Cardiac muscle cell (in vitro differentiated cells and primary cell): Measurements from ENCODE around the gene DDX3X. TPM values are rescaled to one million over a fixed set of nuclear protein-coding genes. Genes with fewer than 3 reads are reported as not detected.

Experiments used
- DNase-seq, 2 donors: peaks; one replicate each; pipeline versions ENCODE4 v3.0.0 to v3.0.0-alpha.2; 2010 to 2017; ENCODE audit warnings: low read depth in 1 of 2, low spot score in 1 of 2
- H3K27ac ChIP-seq: fragments of 200-600 bp; sonication (generic); 2 replicates; pipeline ENCODE4 v1.5.1; 2016
- H3K27me3 ChIP-seq: fragments of 200-600 bp; sonication (generic); 2 replicates; pipeline ENCODE4 v1.6.0; 2016; ENCODE audit warnings: control low read depth
- H3K36me3 ChIP-seq: fragments of 200-600 bp; sonication (generic); 2 replicates; pipeline ENCODE4 v1.5.1; 2016; ENCODE audit warnings: control low read depth
- H3K4me1 ChIP-seq: fragments of 200-600 bp; sonication (generic); 2 replicates; pipeline ENCODE4 v1.8.1; 2017; ENCODE audit warnings: low read depth, mild to moderate bottlenecking, mixed run types
- H3K4me3 ChIP-seq: fragments of 200-600 bp; sonication (generic); 2 replicates; pipeline ENCODE4 v1.5.1; 2016; ENCODE audit warnings: mild to moderate bottlenecking
- H3K9me3 ChIP-seq: fragments of 200-600 bp; sonication (generic); 2 replicates; pipeline ENCODE4 v1.5.1; 2017; ENCODE audit warnings: low read depth, mild to moderate bottlenecking, control low read depth
- CTCF ChIP-seq: IDR thresholded peaks from 2 replicates; pipeline ENCODE4 v1.5.1; 2012; ENCODE audit warnings: low read depth, mild to moderate bottlenecking, low read length
- polyA plus RNA-seq: library from polyadenylated mRNA; unstranded; fragments of >200 nt; fragmentation: Nextera tagmentation; extraction: Ambion mirVana; gene quantifications from 2 replicates; pipeline ENCODE4 v1.2.1, GENCODE V29; 2016
- total RNA-seq: library from RNA; depleted of rRNA; stranded (reverse); fragments of >200 nt; gene quantifications from 2 replicates; pipeline ENCODE4 v1.2.3, GENCODE V29; 2016

The DDX3X gene
- total and polyA plus RNA-seq, 2 experiments from 2014 or later, result 95.5 to 140 TPM

- Histone ChIP-seq H3K4me1 (peaks cover 4% of the 10 kb centered on the region), H3K9me3 (no peaks in the 10 kb centered on the region), H3K27me3 (no peaks in the 10 kb centered on the region), H3K4me3 (no peak overlapping the region), H3K27ac (no peak overlapping the region), H3K36me3 (no peaks in the 10 kb centered on the region)
- TF ChIP-seq CTCF, result no peak
- DNase-seq, result no peak
Measured at GRCh38 chrX:41329101-41329500, 4.9 kb upstream of the DDX3X start.

- TF ChIP-seq CTCF, result no peak
- H3K36me3 ChIP-seq, result no peaks in the 10 kb centered on the region
- H3K27ac ChIP-seq, result peak overlapping the region; percentile 99
- H3K27me3 ChIP-seq, result no peaks in the 10 kb centered on the region
- H3K4me1 ChIP-seq, result peaks cover 11% of the 10 kb centered on the region
- H3K9me3 ChIP-seq, result no peaks in the 10 kb centered on the region
- no peak for DNase-seq
- H3K4me3 ChIP-seq, result peak overlapping the region; percentile 59
Measured at GRCh38 chrX:41332005-41332404, 2.0 kb upstream of the DDX3X start.

GRCh38 chrX:41332408-41333002, 1.5 kb upstream of the DDX3X start:
- H3K27ac ChIP-seq, result peak overlapping the region; percentile 99
- peaks cover 12% of the 10 kb centered on the region for H3K4me1 ChIP-seq
- H3K27me3 ChIP-seq, result no peaks in the 10 kb centered on the region
- no peaks in the 10 kb centered on the region for H3K9me3 ChIP-seq
- no peaks in the 10 kb centered on the region for H3K36me3 ChIP-seq
- peak overlapping the region; percentile 59 for H3K4me3 ChIP-seq
- no peak for TF ChIP-seq CTCF
- no peak for DNase-seq

- Histone ChIP-seq H3K9me3 (no peaks in the 10 kb centered on the region), H3K27ac (peak overlapping the region; percentile 99), H3K4me1 (peaks cover 12% of the 10 kb centered on the region), H3K4me3 (peak overlapping the region; percentile 59), H3K36me3 (no peaks in the 10 kb centered on the region), H3K27me3 (no peaks in the 10 kb centered on the region)
- TF ChIP-seq CTCF, result no peak
- DNase-seq, result peak; percentile 87
Measured at GRCh38 chrX:41333003-41333743, 789 bp upstream of the DDX3X start.

- Histone ChIP-seq H3K36me3 (peaks cover 4% of the 10 kb centered on the region), H3K27ac (peak overlapping the region; percentile 99), H3K9me3 (no peaks in the 10 kb centered on the region), H3K4me1 (peaks cover 18% of the 10 kb centered on the region), H3K4me3 (peak overlapping the region; percentile 59), H3K27me3 (no peaks in the 10 kb centered on the region)
- DNase-seq, result peak; percentile 65 to 73
- TF ChIP-seq CTCF, result no peak
Measured at GRCh38 chrX:41334363-41335197, 618 bp downstream of the DDX3X start.
